Common myeloid progenitor, CD34-positive (primary cell): ENCODE data around the gene NUDCD3.

Source experiments
- CTCF ChIA-PET: fragments of 350-600 bp; sonication (Branson Sonifier 250); formaldehyde crosslinking; loops from one replicate; lab custom pipeline; 2021; ENCODE audit warnings: antibody characterized with exemption; lab: Charles Lee
- POLR2A ChIA-PET: fragments of 350-600 bp; sonication (Branson Sonifier 250); formaldehyde crosslinking; loops from one replicate; lab custom pipeline; 2021; ENCODE audit warnings: antibody characterized with exemption; lab: Charles Lee
- DNase-seq, 3 donors: peaks; one replicate each; pipeline versions ENCODE4 v3.0.0 to v3.0.0-alpha.2; 2013
- H3K27ac ChIP-seq, 2 experiments: 1 replicate in 1 of 2; 2 replicates in 1 of 2; pipeline ENCODE4 v1.7.0; 2013; ENCODE audit warnings: inconsistent platforms in 2 of 2, low read length in 2 of 2, mild to moderate bottlenecking in 2 of 2, low read depth in 1 of 2, moderate library complexity in 1 of 2; ENCODE audit not compliant: severe bottlenecking in 2 of 2, insufficient read depth in 1 of 2, poor library complexity in 1 of 2
- H3K27me3 ChIP-seq, 5 experiments: replicated peaks in 2 of 5; 1 replicate in 3 of 5; 2 replicates in 2 of 5; pipeline versions ENCODE4 v1.6.1 to v1.7.0; 2013; ENCODE audit warnings: low read length in 4 of 5, mild to moderate bottlenecking in 2 of 5, moderate library complexity in 2 of 5, inconsistent platforms in 1 of 5; ENCODE audit not compliant: insufficient read depth in 5 of 5, control insufficient read depth in 4 of 5
- H3K36me3 ChIP-seq, 4 experiments: 1 replicate in 2 of 4; 2 replicates in 2 of 4; pipeline versions ENCODE4 v1.6.1 to v1.7.0; 2013; ENCODE audit warnings: low read length in 3 of 4, control low read depth in 1 of 4, mild to moderate bottlenecking in 1 of 4; ENCODE audit not compliant: control insufficient read depth in 4 of 4, insufficient read depth in 4 of 4
- H3K4me1 ChIP-seq, 4 experiments: 1 replicate in 3 of 4; 2 replicates in 1 of 4; pipeline versions ENCODE4 v1.6.1 to v1.7.1; 2013; ENCODE audit warnings: low read length in 3 of 4, mild to moderate bottlenecking in 3 of 4, control low read depth in 1 of 4, inconsistent platforms in 1 of 4, moderate library complexity in 1 of 4; ENCODE audit not compliant: control insufficient read depth in 4 of 4, insufficient read depth in 4 of 4; ENCODE audit errors: control extremely low read depth in 1 of 4
- H3K4me3 ChIP-seq, 7 experiments: 1 replicate in 4 of 7; 2 replicates in 3 of 7; pipeline versions ENCODE4 v1.5.1 to v1.7.0; 2013; ENCODE audit warnings: mild to moderate bottlenecking in 7 of 7, low read length in 6 of 7, moderate library complexity in 6 of 7, inconsistent platforms in 2 of 7, low read depth in 2 of 7, control low read depth in 1 of 7; ENCODE audit not compliant: insufficient read depth in 4 of 7, control insufficient read depth in 1 of 7; ENCODE audit errors: extremely low read depth in 1 of 7
- H3K9me3 ChIP-seq, 5 experiments: 1 replicate in 4 of 5; 2 replicates in 1 of 5; pipeline versions ENCODE4 v1.6.1 to v1.7.1; 2013; ENCODE audit warnings: low read length in 4 of 5, mild to moderate bottlenecking in 2 of 5, inconsistent platforms in 1 of 5, low read depth in 1 of 5, moderate library complexity in 1 of 5; ENCODE audit not compliant: control insufficient read depth in 4 of 5, insufficient read depth in 2 of 5; ENCODE audit errors: control extremely low read depth in 1 of 5
- WGBS: methylation state at CpG from one replicate; pipeline ENCODE4 v1.1.5; 2013; ENCODE audit not compliant: insufficient coverage; 5-methylcytosine and 5-hydroxymethylcytosine counted together

The NUDCD3 gene

DNA sequence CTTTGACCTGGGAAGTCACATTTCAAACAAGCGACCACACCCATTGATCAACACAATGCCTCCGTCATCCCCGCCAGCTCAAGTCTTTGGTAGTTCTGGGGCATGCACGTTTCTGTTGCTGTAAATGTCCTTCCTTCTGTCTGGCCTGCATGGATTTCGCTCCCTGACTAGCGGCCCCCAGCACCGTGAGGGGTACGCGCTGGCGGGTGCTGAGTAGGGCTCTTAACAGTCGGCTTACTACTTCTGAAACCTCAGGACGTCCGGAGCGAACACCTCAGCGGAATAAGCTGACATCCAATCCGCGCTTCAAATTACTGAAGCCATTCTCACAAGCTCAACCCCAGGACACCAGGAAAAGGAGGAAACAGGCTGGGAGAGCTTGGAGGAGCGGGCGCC, 505 bp downstream of the NUDCD3 start:
- peaks cover 12 to 28% (median 17%) of the 10 kb centered on the region in 4 experiments for H3K4me1 ChIP-seq
- peak overlapping the region; percentile 90 to 97 for H3K27ac ChIP-seq
- POLR2A ChIA-PET, result interaction anchor here (1.7 kb wide), 1 partner anchor 76 kb away, joined by 7 read pairs; no protein-coding TSS in a partner anchor
- peaks cover under 1 to 14% (median 4%) of the 10 kb centered on the region in 4 experiments for H3K36me3 ChIP-seq
- CTCF ChIA-PET, result interaction anchor here (1.5 to 2.9 kb wide), 3 partner anchors 14 to 248 kb away, joined by 4 to 10 read pairs (median 8); no protein-coding TSS in a partner anchor
- no peaks in the 10 kb centered on the region for H3K9me3 ChIP-seq
- H3K27me3 ChIP-seq, result no peaks in the 10 kb centered on the region
- 0% methylated on average over 7 of the region's 19 CpGs for WGBS
- H3K4me3 ChIP-seq, result peak overlapping the region; percentile 79 to 98 (median 88)
- DNase-seq, result peak in 1 of 3 donors; percentile 54

DNA sequence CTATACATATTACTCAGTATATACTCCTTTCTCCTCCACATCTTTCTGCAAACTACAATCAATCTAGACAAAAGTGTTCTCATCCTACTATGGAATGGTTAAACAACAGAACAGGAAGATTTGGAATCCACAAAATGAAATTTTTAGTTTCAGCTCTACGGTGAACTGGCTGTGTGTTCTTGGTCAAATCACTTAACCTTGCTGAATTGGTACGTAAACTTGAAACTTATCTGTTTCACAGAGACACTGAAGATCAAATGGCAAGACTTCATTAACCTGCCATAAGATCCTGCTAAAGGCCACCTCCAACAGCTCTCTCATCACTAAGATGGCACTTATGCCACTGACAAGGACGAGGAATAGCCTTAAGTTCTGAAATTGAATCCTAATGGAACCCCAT, 1.5 kb downstream of the NUDCD3 start:
- H3K9me3 ChIP-seq, result peaks cover 2 to 7% (median 3%) of the 10 kb centered on the region in 5 experiments
- H3K36me3 ChIP-seq, result peaks cover 11 to 24% (median 14%) of the 10 kb centered on the region in 4 experiments
- CTCF ChIA-PET, result interaction anchor here (1.5 to 2.9 kb wide), 3 partner anchors 13 to 247 kb away, joined by 4 to 10 read pairs (median 8); no protein-coding TSS in a partner anchor
- no peak for DNase-seq
- H3K4me3 ChIP-seq, result peak overlapping the region in 5 of 7 experiments; percentile 13 to 89 (median 79)
- no peaks in the 10 kb centered on the region for H3K27me3 ChIP-seq
- WGBS, result 90% methylated on average over 3 of the region's 3 CpGs
- no peak overlapping the region for H3K27ac ChIP-seq
- POLR2A ChIA-PET, result no interaction called here
- peaks cover 12 to 28% (median 17%) of the 10 kb centered on the region in 4 experiments for H3K4me1 ChIP-seq

DNA sequence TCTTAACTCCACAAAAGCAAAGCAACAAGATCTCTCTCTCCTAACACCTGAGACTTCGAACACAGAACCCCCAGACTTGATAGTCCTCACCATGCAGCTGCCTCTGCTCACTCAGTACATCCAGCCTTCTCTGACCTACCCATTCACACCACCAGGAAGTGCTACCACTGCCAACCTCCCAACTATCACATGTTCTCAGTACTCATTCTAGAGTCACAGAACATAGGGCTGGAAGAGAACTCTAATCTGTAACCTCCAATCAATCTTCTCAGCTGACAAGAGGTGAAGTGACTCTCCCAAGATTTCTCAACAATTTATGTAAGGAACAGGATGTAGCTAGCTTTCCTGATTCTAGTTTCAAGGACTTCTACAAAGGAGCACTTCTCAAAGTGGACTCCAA, 3.8 kb downstream of the NUDCD3 start:
- Histone ChIP-seq H3K36me3 (peaks cover 30 to 46% (median 34%) of the 10 kb centered on the region in 4 experiments), H3K27ac (no peak overlapping the region), H3K4me3 (no peak overlapping the region), H3K4me1 (peaks cover 12 to 28% (median 17%) of the 10 kb centered on the region in 4 experiments), H3K9me3 (peaks cover 6 to 27% (median 12%) of the 10 kb centered on the region in 5 experiments), H3K27me3 (no peaks in the 10 kb centered on the region)
- CTCF ChIA-PET, result interaction anchor here (1.3 kb wide), 1 partner anchor 9 kb away, joined by 4 read pairs; no protein-coding TSS in a partner anchor
- no peak for DNase-seq
- 100% methylated on average over 1 of the region's 1 CpG for WGBS
- POLR2A ChIA-PET, result no interaction called here

DNA sequence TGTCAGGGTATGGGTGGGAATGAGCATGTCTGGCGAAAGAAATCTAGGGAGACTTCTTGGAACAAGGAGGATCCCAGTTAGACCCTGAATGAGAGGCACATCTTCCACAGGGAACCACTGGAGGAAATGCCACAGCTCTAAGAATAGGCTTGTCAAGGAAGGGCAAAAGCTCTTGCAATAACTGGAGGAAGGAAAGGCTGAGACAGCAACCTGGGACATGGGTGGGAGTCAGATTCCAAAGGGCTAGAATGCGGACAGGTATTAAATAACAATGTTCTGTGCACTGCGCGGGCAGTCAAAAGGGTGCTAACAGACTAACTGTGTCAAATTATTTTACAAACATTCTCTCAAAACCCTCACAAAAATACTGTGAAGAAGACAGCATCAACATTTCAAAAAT, 4.5 kb downstream of the NUDCD3 start:
- ChIA-PET CTCF (no interaction called here), POLR2A (no interaction called here)
- Histone ChIP-seq H3K9me3 (peaks cover 6 to 27% (median 12%) of the 10 kb centered on the region in 5 experiments), H3K27me3 (no peaks in the 10 kb centered on the region), H3K27ac (no peak overlapping the region), H3K4me3 (no peak overlapping the region), H3K4me1 (peaks cover 9 to 23% (median 16%) of the 10 kb centered on the region in 4 experiments), H3K36me3 (peaks cover 37 to 53% (median 41%) of the 10 kb centered on the region in 4 experiments)
- no peak for DNase-seq
- 92% methylated on average over 1 of the region's 4 CpGs for WGBS

DNA sequence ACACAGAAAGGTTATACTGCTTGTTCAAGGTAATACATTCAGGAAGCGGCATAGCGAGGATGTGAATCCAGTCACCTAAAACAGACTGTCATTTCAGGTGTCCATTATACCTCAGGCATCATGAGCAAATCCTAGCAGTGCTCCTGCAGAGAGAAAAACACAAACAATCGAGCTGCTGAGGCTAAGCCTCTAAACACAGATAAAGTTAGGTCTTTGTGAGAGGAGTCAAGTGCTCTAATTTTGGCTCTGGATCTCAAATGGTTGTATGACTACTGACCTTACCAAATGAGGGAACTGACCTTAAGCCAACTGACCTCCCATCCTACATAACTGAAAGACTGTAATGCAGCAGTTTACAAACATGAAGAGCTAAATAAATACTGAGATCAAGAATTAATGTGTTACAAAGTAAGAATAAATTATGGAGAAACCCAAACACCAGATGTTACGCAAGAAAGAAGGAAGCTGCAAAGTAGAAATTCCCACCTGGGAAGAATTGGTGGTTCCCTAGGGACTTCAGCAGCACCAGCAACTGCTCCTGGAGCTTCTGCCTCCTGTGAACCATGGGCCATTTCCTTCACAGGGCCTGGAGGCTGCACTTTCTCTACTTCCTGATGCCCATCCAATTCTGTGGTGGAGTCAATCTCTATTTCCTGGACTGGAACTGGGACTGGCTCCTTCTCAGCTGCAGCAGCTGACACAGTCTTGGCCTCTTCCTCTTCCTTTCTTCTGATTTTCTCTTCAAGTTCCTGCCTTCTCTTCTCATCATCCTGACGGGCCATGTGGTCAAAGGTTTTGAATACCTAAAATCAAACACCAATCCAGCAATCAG, 5.8 kb downstream of the NUDCD3 start:
- H3K27ac ChIP-seq, result no peak overlapping the region
- no peaks in the 10 kb centered on the region for H3K27me3 ChIP-seq
- WGBS, result 100% methylated on average over 1 of the region's 5 CpGs
- no peak for DNase-seq
- ChIA-PET POLR2A (no interaction called here), CTCF (interaction anchor here (0.9 to 1.2 kb wide), 3 partner anchors 14 to 241 kb away, joined by 3 read pairs; no protein-coding TSS in a partner anchor)
- no peak overlapping the region for H3K4me3 ChIP-seq
- peaks cover 38 to 60% (median 48%) of the 10 kb centered on the region in 4 experiments for H3K36me3 ChIP-seq
- H3K9me3 ChIP-seq, result peaks cover 6 to 27% (median 12%) of the 10 kb centered on the region in 5 experiments
- H3K4me1 ChIP-seq, result peaks cover 6 to 15% (median 10%) of the 10 kb centered on the region in 4 experiments

DNA sequence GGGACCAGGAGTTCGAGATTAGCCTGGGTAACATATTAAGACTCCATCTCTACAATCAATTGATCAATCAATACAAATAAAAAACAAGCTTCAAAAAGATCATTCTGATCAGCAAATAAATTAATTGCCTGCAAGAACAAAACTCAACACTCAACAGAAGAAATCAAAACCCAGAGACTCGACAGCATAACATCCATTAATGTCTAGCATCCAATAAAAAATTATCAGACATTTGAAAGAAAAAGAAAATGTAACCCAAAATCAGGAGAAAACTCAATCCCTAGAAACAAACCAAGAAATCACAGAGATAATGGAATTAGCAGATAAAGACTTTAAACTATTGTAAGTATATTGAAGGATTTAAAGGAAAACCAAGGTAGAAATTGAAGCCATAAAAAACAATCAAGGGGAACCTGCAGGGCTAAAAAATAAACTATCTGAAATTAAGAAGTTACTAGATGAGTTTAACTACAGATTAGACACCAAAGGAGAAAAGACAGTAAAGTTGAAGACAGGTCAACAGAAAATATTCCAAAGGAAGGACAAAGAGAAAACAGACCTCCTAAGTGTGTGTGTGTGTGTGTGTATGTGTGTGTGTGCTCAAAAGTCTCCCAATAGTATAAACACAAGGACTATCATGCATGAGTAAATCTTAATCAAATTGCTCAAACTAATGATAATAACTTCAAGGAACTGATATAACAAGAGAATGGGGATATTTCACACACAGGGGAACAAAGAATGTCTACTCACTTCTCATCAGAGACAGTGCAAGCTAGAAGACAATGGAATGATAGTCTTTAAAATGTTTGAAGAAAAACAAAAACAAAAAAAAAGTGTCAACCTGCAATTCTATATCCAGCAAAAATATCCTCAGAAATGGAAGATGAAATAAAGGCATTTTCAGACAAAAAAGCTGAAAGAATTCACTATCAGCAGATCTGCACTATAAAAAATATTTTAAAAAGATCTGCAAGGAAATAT, 7.7 kb downstream of the NUDCD3 start:
- peak in 2 of 3 donors; percentile 59 to 67 for DNase-seq
- Histone ChIP-seq H3K27ac (no peak overlapping the region), H3K27me3 (no peaks in the 10 kb centered on the region), H3K36me3 (peaks cover 41 to 71% (median 59%) of the 10 kb centered on the region in 4 experiments), H3K4me3 (no peak overlapping the region), H3K4me1 (peaks cover 0 to 3% (median 0%) of the 10 kb centered on the region in 4 experiments), H3K9me3 (peaks cover 6 to 29% (median 14%) of the 10 kb centered on the region in 5 experiments)
- WGBS, result no CpG with 5 or more reads among the region's 2 CpGs
- POLR2A ChIA-PET, result interaction anchor here (0.7 kb wide), 1 partner anchor 301 kb away, joined by 4 read pairs; no protein-coding TSS in a partner anchor
- CTCF ChIA-PET, result interaction anchor here (1.0 to 1.9 kb wide), 2 partner anchors 22 to 82 kb away, joined by 3 to 4 read pairs; no protein-coding TSS in a partner anchor
